Activated gamma-delta T cell treated with anti-CD3 and anti-CD28 coated beads, Interleukin-2, amount 50 U/mL, for 16 hours (primary cell): ENCODE results near the gene PBOV1.

ENCODE experiments used
- DNase-seq: peaks from one replicate; pipeline ENCODE4 v3.0.0-alpha.2; 2020; ENCODE audit warnings: low read depth

PBOV1 gene

GRCh38 chr6:138204792-138205384 lies 13.4 kb downstream of the PBOV1 start:
- no peak for DNase-seq

- no peak for DNase-seq
These were observed 14.0 kb downstream of the PBOV1 start for GRCh38 chr6:138204303-138204702.

GRCh38 chr6:138203315-138203714 lies 15.0 kb downstream of the PBOV1 start:
- no peak for DNase-seq

GRCh38 chr6:138201836-138202235 lies 16.5 kb downstream of the PBOV1 start:
- no peak for DNase-seq

- DNase-seq, result no peak
These were observed 19.7 kb downstream of the PBOV1 start for GRCh38 chr6:138198430-138199091.

- DNase-seq, result no peak
These were observed 20.7 kb downstream of the PBOV1 start for GRCh38 chr6:138197570-138197969.

GRCh38 chr6:138196122-138196738 lies 22.1 kb downstream of the PBOV1 start:
- DNase-seq, result no peak

- no peak for DNase-seq
These were observed 24.0 kb downstream of the PBOV1 start for GRCh38 chr6:138194287-138194686.

GRCh38 chr6:138188278-138188941 lies 29.9 kb downstream of the PBOV1 start:
- no peak for DNase-seq

GRCh38 chr6:138187156-138187555 lies 31.1 kb downstream of the PBOV1 start:
- DNase-seq, result no peak

GRCh38 chr6:138184230-138184629 lies 34.1 kb downstream of the PBOV1 start:
- DNase-seq, result no peak

- DNase-seq, result no peak
These were observed 34.5 kb downstream of the PBOV1 start for GRCh38 chr6:138183790-138184134.

- DNase-seq, result no peak
These were observed 35.1 kb downstream of the PBOV1 start for GRCh38 chr6:138182939-138183789.

- no peak for DNase-seq
These were observed 41.5 kb downstream of the PBOV1 start for GRCh38 chr6:138176652-138177232.

- DNase-seq, result no peak
These were observed 42.7 kb downstream of the PBOV1 start for GRCh38 chr6:138175596-138175995.
